Measurements from ENCODE around the gene ELF2.
"Not testable (repeated sequence)": the region's sequence is repeated elsewhere in the genome, so short reads cannot be mapped to it uniquely, and the experiment has no call there.

The ELF2 gene

DNA sequence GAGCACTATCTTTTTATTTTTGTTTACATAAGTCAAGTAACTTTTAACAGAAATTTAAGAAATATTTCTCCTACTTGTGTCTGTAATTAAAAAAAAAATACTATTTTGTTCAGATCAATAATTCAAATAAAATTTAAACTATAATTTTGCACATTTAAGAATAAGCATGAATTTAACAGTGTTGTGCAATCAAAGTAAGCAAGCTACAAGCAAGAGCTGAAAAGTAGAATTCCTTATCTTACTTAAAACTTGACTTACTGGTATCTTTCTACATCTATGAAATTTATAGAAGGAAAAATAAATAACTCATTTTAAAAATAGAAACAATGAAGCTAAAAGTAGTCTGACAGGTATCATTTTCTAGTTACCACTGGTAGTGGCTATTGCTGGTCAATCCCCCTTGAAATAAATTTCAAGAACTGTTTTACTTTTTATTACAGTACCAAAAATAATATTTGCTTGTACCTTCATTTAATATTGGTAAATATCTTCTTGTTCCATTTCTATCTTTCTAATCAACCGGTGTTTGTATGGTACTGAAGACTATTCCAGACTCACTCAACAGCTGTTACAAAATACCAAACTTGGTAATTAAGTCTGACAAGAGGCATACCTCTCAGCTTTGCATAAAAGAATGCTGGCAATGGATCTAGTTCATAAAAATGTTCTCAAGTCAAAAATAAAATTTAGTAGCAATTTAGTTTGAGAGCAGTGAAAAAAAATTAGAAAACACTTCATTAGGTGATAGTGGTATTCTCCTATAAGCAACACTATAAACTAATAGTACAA is 99.3 kb downstream of the ELF2 start:
- no peak for DNase-seq (ENCODE audit: low spot score)

DNA sequence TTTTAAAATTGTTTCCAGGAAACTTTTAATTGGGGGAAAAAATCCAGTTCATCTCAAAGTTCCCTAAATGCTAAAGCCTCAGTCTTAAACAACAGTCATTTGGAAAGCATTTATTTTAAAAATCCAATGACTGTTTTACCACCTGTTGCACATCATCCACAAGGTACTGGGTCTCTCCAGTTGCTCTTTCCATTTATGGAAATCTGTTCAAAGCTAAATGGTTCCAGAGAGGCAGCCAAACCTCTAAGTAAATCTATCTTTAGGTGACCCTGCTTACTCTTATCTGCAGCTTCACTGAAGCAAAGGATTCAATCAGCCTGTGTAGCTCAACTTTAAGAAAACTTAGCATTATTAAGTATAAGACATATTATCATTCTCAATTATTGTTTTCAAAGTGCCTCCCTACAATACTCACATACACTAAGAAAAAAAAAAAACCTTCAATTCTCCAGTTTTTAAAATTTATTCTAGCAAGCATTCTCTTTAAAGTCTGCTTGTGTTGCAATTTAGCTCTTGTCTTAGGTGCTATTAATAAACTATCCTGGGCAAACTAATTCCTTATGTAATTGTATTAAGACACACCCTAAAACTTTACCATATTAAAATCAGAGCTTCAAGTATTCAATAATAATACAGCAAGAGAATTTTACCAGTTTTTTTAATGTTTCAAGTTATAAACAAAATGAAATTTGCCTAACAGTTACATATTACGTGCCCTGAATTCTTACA is 100.8 kb downstream of the ELF2 start:
- no peak for DNase-seq (ENCODE audit: low spot score)

DNA sequence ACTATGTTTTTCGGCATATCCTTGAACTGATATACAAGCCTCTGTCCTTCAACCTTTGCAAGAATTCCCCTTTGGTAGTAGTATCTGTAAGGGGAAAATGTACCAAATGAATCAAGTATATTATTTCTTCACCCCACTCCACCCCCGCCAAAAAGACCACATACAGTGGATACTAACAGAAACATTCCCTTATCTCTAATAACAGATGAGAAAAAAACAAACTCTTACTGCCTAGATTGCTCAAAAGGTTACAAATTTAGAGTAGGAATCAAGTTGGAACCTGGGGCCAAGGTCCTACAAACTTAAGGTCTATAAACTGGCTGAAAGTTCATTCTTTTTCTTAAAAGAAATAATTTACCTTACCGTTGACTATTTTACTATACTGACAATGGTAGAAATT is 116.4 kb downstream of the ELF2 start:
- no peak for DNase-seq (ENCODE audit: low spot score)

DNA sequence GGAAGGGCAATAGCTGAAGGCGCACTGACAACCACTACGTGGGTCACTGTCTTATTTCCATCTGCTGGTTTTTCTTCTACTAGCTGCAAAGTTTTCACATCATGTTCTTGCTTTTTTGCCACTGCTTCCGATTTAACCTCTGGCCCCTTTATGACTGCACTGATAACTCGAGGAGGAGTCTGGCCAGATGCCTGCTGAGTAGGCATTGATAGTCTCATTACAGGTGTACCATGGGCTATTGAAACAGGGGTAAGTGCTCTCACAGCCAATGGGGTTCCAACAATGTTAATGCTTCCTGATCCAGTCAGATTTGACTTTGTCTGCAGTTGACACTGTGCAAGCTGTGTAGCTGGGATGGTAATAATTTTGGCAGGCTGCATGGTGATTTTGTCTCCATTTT is 118.0 kb downstream of the ELF2 start:
- DNase-seq (ENCODE audit: low spot score): not testable (repeated sequence)

DNA sequence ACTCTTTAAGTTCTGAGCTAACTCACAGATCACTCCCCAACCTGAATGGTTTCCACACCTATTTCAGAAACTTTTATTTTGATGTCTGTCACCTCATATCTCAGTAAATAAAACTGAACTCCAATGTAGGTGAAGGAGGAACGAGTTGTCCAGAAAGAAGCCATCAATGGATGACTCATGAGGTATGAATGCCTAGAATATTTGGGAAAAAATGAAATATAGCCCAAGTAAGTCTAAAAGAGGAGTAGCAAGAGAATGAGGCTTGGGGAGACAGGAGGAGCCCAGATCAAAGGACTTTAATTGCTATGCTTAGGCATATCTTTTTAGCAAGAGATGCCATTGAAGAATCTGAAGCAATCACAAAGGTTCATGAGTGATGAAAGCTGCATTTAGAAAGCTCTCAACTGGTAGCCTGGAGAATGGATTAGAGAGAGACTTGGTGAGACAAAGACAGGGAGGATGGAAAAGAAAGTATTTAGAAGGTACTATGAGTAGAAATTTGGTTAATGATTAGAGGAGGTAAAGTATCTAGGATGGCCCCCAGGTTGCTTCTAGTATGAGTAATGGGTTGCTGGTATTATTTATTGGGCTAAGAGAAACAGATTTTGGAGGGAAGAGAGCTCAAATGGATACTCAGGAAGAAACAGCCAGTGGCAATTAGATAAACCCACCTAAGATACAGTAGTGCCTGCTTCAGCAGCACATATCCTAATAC is 122.1 kb downstream of the ELF2 start:
- no peak for DNase-seq (ENCODE audit: low spot score)

DNA sequence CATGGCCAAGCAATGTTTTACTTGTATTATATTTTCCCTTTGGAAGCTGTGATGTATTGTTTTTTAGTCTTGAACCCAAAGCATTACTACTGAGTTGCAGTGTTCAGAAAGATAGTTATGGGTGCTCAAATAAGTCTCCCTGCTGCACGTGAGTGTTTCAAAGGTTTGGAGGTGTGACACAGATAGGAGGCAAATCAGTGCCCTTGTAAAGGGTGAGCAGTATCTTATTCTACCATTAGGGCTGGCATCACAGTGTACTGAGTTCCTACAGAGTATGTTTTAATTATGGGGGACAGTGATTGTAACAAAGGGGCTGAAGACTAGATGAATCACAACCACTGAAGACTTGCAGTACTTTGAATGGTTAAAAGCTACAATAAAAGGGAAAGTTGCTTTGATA is 123.1 kb downstream of the ELF2 start:
- no peak for DNase-seq (ENCODE audit: low spot score)

DNA sequence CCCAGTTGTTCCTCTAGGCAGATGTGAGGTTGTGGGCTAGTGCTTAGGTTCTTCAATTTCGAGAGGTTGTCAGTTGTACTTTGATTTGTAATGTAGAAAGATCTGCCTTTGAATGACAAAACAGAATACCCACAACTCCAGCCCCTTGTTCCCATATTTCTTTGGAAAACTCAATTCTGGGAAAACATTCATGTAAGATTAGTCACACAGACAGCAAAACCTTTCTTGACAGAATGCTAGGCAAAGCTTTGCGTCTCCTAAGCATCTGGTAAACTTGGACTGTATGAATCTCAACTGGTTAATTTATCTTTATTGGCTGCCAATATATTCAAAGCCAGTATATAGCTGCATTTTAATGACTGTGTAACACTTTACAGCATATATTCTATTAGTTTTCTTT is 126.6 kb downstream of the ELF2 start:
- DNase-seq (ENCODE audit: low spot score): no peak

DNA sequence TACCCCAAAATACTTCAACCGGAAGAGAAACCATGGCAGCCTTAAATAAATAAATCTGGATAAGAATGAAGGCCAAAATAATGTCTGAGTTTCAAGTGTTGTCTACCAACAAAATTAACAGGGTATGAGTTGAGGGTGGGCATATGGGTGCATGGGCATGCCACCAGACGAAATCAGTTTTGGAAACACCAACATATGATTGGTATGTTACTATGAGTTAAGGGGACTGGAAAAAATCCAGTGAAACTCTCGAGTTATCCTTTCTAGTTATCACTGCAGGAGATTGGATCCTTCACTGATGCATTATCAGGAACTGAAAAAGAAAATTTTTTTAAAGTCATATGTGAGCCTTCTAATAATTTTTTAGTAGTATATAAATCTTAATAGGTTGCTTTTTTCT is 129.0 kb downstream of the ELF2 start:
- DNase-seq (ENCODE audit: low spot score): no peak

DNA sequence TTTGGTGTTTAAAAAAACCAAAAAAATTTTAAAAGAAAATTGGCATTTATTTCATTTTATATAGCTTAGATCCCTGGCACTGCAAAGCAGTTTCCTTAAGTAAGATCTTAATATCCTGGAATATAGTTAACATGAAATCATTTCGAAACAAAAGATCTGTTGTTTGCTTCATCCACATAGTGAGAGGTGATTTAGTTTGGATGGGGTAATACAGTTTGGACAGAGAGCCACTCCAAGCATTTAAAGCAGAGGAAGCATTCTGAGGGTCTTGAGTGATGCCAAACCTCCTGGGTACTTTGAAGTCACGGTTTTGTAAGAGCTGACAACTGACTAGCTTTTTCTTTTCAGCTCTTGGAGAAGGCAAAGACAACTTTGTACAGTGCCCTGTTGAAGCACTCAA is 132.7 kb downstream of the ELF2 start:
- no peak for DNase-seq (ENCODE audit: low spot score)

DNA sequence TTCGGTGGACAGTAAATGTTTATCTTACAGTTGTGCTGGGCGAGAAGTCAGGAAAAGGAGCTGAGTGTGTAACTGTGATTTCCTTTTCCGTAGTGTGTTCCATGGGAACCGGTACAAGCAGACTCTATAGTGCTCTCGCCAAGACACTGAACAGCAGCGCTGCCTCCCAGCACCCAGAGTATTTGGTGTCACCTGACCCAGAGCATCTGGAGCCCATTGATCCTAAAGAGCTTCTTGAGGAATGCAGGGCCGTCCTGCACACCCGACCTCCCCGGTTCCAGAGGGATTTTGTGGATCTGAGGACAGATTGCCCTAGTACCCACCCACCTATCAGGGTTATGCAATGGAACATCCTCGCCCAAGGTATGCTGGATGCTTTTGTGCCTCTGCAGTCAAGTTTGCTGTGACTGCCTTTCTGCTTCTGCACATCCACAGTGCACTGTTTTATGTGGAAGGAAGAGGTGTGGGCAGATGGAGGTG is 134.0 kb downstream of the ELF2 start:
- DNase-seq (ENCODE audit: low spot score): no peak

DNA sequence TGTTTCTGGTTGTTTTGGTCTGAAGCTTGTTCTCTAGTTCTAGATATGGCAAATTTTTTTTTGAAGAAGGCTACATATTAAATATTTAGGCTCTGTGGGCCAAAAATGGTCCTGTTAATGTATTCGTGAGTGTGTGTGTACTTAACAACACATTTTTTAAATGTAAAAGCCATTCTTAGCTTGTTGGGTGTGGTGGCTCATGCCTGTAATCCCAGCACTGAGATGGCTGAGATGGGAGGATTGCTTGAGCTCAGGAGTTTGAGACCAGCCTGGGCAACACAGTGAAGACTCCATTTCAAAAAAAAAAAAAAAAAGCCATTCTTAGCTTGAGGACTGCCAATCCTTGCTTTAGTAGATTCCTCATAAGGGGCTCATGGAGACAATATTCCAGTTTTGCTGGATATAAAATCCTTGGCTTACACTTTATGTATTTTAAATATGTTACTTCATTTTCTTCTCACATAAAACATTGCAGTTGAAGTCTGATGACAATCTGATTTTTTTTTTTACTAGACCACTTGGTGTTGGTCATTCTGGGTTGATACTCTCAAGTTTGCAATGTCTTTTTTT is 138.1 kb downstream of the ELF2 start:
- DNase-seq (ENCODE audit: low spot score): no peak

DNA sequence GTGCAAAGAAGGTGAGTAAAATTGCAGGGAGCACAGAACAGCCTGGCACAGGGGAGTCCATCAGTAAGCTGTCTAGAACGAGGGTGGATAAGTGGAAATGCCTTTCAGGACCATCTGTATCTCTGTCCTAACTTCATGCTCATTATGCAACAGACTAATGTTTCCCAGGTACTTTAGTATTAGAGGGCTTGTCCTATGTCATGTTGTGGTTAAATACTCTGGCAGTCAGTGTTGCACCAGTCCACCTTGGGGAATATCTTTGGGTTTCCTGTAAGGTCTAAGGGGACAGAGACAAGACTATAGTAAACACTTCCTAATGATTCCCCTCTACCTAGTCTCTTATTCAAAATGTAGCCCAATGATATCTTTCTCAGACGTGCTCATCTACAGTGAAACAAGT is 140.1 kb downstream of the ELF2 start:
- no peak for DNase-seq (ENCODE audit: low spot score)

DNA sequence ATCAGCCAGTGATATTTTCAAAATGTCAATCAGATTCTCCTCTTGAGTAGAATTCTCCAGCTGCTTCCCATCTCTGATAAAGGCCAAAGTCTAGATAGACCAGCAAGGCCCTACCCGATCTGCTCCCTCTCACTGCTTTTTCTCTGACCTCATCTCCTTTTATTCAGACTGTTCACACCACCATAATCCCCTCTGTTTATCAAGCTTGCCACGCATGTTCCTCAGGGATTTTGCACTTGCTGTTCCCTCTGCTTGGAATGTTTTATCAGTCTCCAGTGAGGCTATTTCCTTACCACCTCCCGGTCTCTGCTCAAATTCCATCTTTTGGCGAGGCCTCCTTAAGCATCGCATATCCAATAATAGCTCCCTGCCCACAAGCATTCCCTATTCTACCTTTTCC is 141.4 kb downstream of the ELF2 start:
- no peak for DNase-seq (ENCODE audit: low spot score)

DNA sequence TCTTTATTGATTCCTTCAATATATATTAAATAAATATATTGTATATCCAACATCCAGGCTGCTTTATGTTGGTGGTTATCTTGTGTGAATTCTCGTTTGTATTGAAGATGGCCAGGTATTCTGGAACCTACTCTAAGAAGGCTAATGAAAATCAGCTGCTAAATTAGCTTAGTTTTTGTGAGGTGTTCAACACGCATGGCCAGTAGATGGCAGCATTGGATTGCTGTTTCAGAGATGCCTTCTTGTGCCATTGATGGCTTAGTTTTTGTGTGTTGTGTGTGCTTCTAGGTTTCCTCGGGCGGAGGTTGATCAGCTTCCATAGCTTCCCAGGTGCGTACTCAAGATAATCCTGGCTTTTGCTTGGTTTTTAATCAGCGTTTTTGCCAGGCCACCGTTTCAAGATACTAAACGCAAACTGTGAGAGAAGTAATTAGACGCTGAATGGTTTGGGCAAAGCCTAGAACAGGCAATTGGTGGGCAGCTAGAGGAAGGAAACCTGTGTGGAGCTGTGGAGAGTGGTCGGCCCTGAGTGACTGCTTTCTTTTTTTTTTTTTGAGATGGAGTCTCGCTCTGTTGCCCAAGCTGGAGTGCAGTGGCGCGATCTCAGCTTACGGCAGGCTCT is 146.3 kb downstream of the ELF2 start:
- peak; percentile 74 for DNase-seq (ENCODE audit: low spot score)

DNA sequence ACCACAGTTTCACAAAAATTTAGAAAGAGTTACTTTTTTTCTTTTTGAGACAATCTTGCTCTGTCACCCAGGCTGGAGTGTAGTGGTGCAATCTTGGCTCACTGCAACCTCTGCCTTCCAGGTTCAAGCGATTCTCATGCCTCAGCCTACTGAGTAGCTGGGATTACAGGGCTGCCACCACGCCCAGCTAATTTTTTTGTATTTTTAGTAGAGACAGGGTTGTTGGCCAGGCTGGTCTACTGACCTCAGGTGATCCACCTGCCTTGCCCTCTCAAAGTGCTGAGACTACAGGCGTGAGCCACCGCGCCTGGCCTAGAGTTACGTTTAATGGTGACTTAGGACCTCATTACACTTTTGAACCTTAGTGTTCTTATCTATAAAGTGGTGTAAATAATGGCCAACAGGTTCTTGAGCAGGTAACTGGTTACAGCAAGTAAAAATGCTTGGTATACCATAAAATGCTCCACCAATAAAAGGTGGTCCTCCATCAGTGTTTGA is 147.1 kb downstream of the ELF2 start:
- DNase-seq (ENCODE audit: low spot score): not testable (repeated sequence)

DNA sequence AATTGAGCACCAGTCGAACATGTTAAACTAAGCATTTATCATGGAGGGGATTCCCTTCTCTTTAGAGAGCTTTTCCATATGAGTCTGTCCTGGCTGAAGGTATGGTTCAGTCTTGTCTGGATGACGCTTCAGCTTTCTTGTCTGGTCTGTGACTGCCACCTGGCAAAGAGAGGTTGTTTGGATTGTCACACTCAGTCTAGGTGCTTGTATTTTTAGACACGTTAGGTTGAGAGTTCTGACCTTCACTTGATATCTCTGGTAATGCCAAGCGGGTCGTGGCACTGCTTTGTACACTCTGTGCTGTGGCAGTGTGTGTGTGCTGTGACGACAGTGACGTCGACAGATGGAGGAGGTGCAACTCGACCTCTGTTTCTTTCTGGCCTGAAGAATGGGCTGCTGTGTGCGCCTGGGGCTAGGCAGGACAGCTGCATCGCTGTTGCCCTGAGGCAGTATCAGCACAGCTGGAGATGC is 148.8 kb downstream of the ELF2 start:
- no peak for DNase-seq (ENCODE audit: low spot score)

DNA sequence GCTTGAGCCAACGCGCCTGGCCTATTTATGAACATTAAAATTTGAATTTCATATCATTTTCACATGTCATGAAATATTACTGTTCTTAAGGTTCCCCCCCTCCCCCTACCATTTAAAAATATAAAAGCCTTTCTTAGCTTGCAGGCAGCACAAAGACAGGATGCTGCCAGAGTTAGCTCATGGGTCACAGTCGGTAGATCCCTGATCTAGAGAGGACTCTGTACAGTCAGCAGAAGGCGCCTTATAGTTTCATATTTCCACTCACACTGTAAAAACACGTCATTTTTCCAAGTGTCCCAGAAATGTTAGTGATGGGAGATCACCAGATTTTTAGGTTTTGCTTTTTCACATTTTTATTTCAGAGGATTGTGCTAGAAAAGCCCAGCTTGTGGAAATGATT is 149.2 kb downstream of the ELF2 start:
- no peak for DNase-seq (ENCODE audit: low spot score)

DNA sequence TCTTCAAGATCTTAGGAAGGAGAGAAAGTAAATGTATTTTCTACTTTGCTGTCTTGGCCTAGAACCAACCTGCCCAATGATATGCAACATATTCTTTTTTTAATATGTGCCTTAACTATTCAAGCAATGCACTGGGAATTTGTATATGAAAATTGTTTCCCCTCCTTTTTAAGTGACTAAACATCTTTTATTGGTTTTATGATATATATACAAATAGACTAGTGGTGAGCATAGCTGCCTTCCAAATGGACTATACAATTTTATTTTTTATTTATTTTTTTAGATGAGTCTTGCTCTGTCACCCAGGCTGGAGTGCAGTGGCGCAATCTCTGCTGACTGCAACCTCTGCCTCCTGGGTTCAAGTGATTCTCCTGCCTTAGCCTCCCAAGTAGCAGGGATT is 151.2 kb downstream of the ELF2 start:
- DNase-seq (ENCODE audit: low spot score): no peak

DNA sequence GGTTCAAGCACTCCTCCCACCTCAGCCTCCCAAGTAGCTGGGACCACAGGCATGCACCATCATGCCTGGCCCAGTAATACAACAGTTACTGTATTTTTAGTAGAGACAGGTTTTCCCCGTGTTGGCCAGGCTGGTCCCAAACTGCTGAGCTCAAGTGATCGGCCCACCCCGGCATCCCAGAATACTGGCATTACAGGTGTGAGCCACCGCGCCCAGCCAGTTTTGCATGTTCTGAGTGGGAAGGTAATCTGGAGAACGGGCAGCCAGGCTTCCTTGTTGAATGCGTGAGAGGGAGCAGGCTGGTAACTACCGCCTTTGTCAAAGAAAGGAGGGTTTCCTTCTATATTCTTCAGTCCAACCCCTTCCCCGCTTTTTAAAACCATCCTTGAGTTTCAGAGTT is 152.3 kb downstream of the ELF2 start:
- DNase-seq (ENCODE audit: low spot score): no peak

DNA sequence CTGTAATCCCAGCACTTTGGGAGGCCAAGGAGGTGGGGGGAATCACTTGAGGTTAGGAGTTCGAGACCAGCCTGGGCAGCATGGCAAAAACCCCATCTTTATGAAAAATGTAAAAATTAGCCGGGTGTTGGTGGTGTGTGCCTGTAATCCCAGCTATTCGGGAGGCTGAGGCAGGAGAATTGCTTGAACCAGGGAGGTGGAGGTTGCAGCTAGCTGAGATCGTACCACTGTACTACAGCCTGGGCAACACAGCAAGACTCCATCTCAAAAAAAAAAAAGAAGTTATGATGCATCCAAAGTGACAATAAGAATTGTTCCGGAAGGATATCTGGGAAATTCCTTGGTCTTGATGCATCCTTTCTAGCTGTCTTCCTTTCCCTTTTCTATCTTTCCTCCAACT is 154.2 kb downstream of the ELF2 start:
- DNase-seq (ENCODE audit: low spot score): no peak

DNA sequence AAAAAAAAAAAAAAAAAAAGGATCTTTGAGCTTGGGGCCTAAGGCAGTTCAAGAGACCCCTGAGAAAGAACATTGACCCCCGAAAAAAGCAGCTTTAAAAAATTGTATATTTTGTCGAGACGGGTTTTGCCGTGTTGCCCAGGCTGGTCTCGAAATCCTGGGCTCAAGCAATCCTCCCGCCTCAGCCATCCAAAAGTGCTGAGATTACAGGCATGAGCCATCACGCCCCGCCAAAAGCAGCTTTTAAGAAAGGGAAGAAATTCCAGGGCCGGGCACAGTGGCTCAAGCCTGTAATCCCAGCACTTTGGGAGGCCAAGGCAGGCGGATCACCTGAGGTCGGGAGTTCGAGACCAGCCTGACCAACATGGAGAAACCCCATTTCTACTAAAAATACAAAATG is 155.9 kb downstream of the ELF2 start:
- not testable (repeated sequence) for DNase-seq (ENCODE audit: low spot score)

DNA sequence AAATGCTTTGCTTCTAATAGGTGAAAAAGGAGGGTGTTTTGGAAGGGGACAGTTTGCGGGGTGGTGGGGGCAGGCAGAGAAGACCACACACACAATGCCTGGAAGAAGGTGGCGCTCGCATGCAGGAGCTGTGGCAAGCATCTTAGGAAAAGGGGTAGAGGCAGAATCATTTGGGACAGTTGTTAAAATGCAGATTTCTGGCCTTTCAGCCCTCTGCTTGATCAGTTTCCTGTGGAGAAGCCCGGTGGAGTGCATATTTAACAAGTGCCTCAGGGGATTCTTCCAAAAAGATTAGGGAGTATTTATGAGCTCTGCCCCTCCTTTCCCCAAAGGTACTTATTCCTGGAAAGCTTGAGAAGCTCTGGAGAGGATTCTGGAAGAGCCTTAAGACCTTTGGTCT is 156.6 kb downstream of the ELF2 start:
- no peak for DNase-seq (ENCODE audit: low spot score)
